Mesothelial cell of epicardium (in vitro differentiated cells): Measurements from ENCODE around the gene STAP2. TPM values are rescaled to one million over a fixed set of nuclear protein-coding genes. Genes with fewer than 3 reads are reported as not detected.

Source experiments
- DNase-seq, 2 experiments: peaks; one replicate each; pipeline ENCODE4 v3.0.0; 2021; ENCODE audit warnings: low spot score in 2 of 2; ENCODE audit not compliant: unreplicated experiment in 2 of 2
- H3K27ac Mint-ChIP-seq: 2 replicates; pipeline ENCODE4 v1.8.0; 2021; ENCODE audit warnings: mixed read lengths
- H3K27me3 Mint-ChIP-seq: 2 replicates; pipeline ENCODE4 v1.8.0; 2021; ENCODE audit warnings: low read depth, mixed read lengths
- H3K36me3 Mint-ChIP-seq: 2 replicates; pipeline ENCODE4 v1.8.0; 2021; ENCODE audit warnings: mixed read lengths
- H3K4me1 Mint-ChIP-seq: 2 replicates; pipeline ENCODE4 v1.8.0; 2021; ENCODE audit warnings: mixed read lengths
- H3K4me3 Mint-ChIP-seq: 2 replicates; pipeline ENCODE4 v1.8.0; 2021; ENCODE audit warnings: mild to moderate bottlenecking, moderate library complexity, mixed read lengths
- H3K9me3 Mint-ChIP-seq: 2 replicates; pipeline ENCODE4 v1.8.0; 2021; ENCODE audit warnings: mixed read lengths
- total RNA-seq: library from RNA; stranded (reverse); gene quantifications from 3 replicates; pipeline ENCODE4 v1.2.1, GENCODE V29; 2021
- TF ChIP-seq, protein P1 (sequence below): fragments of 200-600 bp; sonication (generic); IDR thresholded peaks from one replicate; pipeline ENCODE4 v1.5.0; 2021; ENCODE audit warnings: antibody characterized with exemption; ENCODE audit not compliant: unreplicated experiment

Gene STAP2
- total RNA-seq, 1 donor from 2014 or later, result 74.0 TPM

DNA sequence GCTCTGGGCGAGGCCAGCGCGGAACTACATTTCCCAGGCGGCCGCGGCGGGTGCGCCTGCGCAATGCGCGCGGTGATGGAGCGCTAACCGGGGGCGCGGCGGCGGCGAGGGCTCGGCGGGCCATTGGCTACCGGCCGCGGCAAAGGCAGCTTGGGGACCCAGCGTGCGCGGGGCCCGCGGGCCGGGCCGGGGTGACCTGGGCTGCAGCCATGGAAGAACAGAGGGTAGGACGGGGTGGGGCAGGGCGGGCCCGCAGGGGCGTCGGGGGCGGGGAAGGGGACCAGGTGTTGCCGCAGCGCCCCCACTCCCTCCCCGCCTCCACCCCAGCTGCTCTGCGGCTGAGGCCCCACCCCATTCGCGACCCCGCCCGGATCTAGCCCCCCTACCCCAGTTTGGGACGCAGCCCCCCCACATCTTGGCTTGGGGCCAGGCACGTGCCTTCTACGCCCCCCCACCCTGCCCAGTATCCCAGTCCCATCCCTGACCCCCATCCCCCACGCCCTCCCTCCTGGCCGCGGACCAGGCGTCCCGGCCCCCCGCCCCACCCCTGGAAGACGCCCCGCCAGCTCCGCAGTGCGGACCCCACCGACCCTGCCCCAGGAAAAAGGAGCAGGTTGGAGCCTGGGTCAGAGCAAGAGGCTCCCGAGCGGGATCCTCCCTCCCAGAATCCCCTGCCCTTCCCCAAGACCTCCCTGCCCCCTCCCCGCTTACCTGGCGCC, 33.9 kb downstream of the STAP2 start, which contains the start of gene FSD1:
FSD1 (plus strand) TSS at position 61 of the 719 bp plus-strand sequence; CDS start at position 210, 149 bp downstream.
- H3K36me3 Mint-ChIP-seq, result peaks cover 3% of the 10 kb centered on the region
- TF ChIP-seq, protein P1, sequence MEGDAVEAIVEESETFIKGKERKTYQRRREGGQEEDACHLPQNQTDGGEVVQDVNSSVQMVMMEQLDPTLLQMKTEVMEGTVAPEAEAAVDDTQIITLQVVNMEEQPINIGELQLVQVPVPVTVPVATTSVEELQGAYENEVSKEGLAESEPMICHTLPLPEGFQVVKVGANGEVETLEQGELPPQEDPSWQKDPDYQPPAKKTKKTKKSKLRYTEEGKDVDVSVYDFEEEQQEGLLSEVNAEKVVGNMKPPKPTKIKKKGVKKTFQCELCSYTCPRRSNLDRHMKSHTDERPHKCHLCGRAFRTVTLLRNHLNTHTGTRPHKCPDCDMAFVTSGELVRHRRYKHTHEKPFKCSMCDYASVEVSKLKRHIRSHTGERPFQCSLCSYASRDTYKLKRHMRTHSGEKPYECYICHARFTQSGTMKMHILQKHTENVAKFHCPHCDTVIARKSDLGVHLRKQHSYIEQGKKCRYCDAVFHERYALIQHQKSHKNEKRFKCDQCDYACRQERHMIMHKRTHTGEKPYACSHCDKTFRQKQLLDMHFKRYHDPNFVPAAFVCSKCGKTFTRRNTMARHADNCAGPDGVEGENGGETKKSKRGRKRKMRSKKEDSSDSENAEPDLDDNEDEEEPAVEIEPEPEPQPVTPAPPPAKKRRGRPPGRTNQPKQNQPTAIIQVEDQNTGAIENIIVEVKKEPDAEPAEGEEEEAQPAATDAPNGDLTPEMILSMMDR, result no peak
- peaks cover 6% of the 10 kb centered on the region for H3K4me1 Mint-ChIP-seq
- H3K27ac Mint-ChIP-seq, result no peak within 1 kb of the TSS
- peak in 1 of 2 experiments; percentile 76 for DNase-seq
- H3K9me3 Mint-ChIP-seq, result no peaks in the 10 kb centered on the region
- no peaks in the 10 kb centered on the region for H3K27me3 Mint-ChIP-seq
- H3K4me3 Mint-ChIP-seq, result peak within 1 kb of the TSS; percentile 59

GRCh38 chr19:4303819-4304537, 34.6 kb downstream of the STAP2 start:
- Mint-ChIP-seq H3K27me3 (no peaks in the 10 kb centered on the region), H3K27ac (no peak overlapping the region), H3K4me1 (peaks cover 6% of the 10 kb centered on the region), H3K9me3 (no peaks in the 10 kb centered on the region), H3K36me3 (peaks cover 3% of the 10 kb centered on the region), H3K4me3 (peak overlapping the region; percentile 59)
- no peak for DNase-seq
- TF ChIP-seq, protein P1, result no peak

- Mint-ChIP-seq H3K4me1 (peaks cover 6% of the 10 kb centered on the region), H3K9me3 (no peaks in the 10 kb centered on the region), H3K27ac (no peak within 1 kb of the TSS), H3K4me3 (no peak within 1 kb of the TSS), H3K36me3 (peaks cover 3% of the 10 kb centered on the region), H3K27me3 (no peaks in the 10 kb centered on the region)
- no peak for DNase-seq
- TF ChIP-seq, protein P1, result no peak
Observed at GRCh38 chr19:4302243-4302640, 36.4 kb downstream of the STAP2 start, which contains the start of gene TMIGD2. TSS of gene TMIGD2 (minus strand) at chr19:4302389. CDS start at chr19:4302385, 4 bp downstream.

DNA sequence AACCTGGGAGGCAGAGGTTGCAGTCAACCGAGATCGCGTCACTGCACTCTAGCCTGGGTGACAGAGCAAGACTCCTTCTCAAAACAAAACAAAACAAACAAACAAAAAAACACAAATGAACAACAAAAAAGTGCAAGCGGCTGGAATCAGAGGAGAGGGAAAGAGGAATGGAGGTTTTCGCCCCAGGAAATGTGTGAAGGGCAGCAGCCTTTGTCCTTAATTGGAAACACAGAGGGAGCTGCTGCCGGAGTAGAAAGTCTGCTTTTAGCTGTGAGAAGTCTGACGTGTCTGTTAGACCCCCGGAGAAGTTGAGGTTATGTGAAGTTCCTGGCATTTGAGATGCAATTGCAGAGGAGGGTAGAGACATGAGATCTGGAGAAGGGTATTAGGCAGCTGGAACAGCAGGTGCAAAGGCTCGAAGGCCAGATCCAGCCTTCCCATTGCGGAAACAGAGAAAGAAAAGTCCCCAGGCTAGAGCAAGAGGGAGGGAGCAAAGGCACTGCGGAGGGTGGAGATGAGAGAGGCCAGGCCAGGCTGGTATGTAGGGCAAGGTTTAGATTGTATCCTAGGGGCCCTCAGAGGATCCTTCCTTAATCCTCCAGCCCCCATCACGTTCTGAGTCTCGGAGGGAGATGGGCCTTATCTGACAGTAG, 36.9 kb downstream of the STAP2 start:
- H3K4me1 Mint-ChIP-seq, result peaks cover 6% of the 10 kb centered on the region
- H3K27me3 Mint-ChIP-seq, result no peaks in the 10 kb centered on the region
- no peak overlapping the region for H3K4me3 Mint-ChIP-seq
- DNase-seq, result no peak
- H3K27ac Mint-ChIP-seq, result no peak overlapping the region
- peaks cover 2% of the 10 kb centered on the region for H3K36me3 Mint-ChIP-seq
- no peaks in the 10 kb centered on the region for H3K9me3 Mint-ChIP-seq
- TF ChIP-seq, protein P1, result no peak

DNA sequence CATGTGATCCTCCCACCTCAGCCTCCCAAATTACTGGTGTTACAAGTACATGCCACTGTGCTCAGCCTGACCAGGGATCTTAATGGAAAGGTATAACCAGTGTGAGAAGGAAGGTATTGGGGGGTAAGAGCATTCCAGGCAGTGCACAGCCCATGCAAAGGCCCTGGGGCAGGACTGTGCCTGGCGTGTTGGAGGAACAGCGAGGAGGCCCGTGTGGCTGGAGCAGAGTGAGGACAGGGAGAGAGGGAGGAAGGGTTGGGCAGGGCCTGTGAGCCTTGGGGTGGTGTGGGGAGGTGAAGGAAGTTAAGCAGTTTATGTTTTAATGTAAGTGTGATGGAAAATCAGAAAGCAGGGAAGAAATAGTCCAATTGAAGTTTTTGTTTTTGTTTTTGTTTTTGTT, 38.0 kb downstream of the STAP2 start:
- Mint-ChIP-seq H3K9me3 (no peaks in the 10 kb centered on the region), H3K4me3 (no peak overlapping the region), H3K36me3 (no peaks in the 10 kb centered on the region), H3K27ac (no peak overlapping the region), H3K27me3 (no peaks in the 10 kb centered on the region), H3K4me1 (peaks cover 6% of the 10 kb centered on the region)
- TF ChIP-seq, protein P1, result no peak
- DNase-seq, result no peak
